HEK293 (cell line): ENCODE data around the gene SEPTIN12.

Experiments used
- CTCF ChIA-PET: fragments of 350-600 bp; formaldehyde crosslinking; extraction: SDS; loops from one replicate; lab custom pipeline; 2021; ENCODE audit warnings: antibody characterized with exemption; lab: Yijun Ruan, JAX
- POLR2A ChIA-PET: fragments of 300-600 bp; formaldehyde crosslinking; extraction: SDS; loops from one replicate; lab custom pipeline; 2020; ENCODE audit warnings: antibody characterized with exemption, inconsistent platforms; lab: Yijun Ruan, JAX
- H3K27ac ChIP-seq: fragments of 200-500 bp; sonication (Bioruptor generic); 2 replicates; pipeline ENCODE4 v1.5.1; 2014; ENCODE audit warnings: low read depth, low read length, control low read depth, inconsistent platforms; ENCODE audit errors: extremely low read depth
- H3K36me3 ChIP-seq, 2 experiments: fragments of 200-500 bp in 1 of 2; sonication (Bioruptor generic) in 1 of 2; 1 replicate in 1 of 2; 2 replicates in 1 of 2; pipeline ENCODE4 v1.5.1; 2014 to 2017; ENCODE audit warnings: inconsistent platforms in 2 of 2, low read length in 2 of 2; ENCODE audit not compliant: control insufficient read depth in 2 of 2, insufficient read depth in 1 of 2
- H3K4me1 ChIP-seq: fragments of 200-500 bp; sonication (Bioruptor generic); 2 replicates; pipeline ENCODE4 v1.5.1; 2014; ENCODE audit warnings: mild to moderate bottlenecking, low read length, inconsistent platforms; ENCODE audit not compliant: control insufficient read depth, insufficient read depth
- H3K4me3 ChIP-seq: 2 replicates; pipeline ENCODE4 v1.5.1; 2011; ENCODE audit warnings: low read depth, mild to moderate bottlenecking, control low read depth, low read length, moderate library complexity
- H3K9me3 ChIP-seq: fragments of 200-500 bp; sonication (Bioruptor generic); 2 replicates; pipeline ENCODE4 v1.5.1; 2014; ENCODE audit warnings: low read depth, low read length, inconsistent platforms; ENCODE audit not compliant: control insufficient read depth, insufficient read depth
- BCL11B ChIP-seq: fragments of 450-650 bp; formaldehyde crosslinking; IDR thresholded peaks from 2 replicates; pipeline ENCODE4 v1.5.1; 2016; ENCODE audit warnings: low read depth, missing biosample characterization, missing genetic modification characterization
- KLF1 ChIP-seq: fragments of 450-650 bp; formaldehyde crosslinking; IDR thresholded peaks from 2 replicates; pipeline ENCODE4 v1.5.1; 2016; ENCODE audit warnings: missing biosample characterization, missing genetic modification characterization
- TCF7L2 ChIP-seq: IDR thresholded peaks from 2 replicates; pipeline ENCODE4 v1.6.1; 2011; ENCODE audit warnings: low read depth, mild to moderate bottlenecking, inconsistent platforms, low read length, moderate library complexity, borderline replicate concordance
- ZFHX2 ChIP-seq: fragments of 450-650 bp; formaldehyde crosslinking; conservative IDR thresholded peaks from 2 replicates; pipeline ENCODE4 v1.5.1; 2016; ENCODE audit warnings: missing biosample characterization, missing genetic modification characterization
- ZFP37 ChIP-seq: fragments of 450-650 bp; formaldehyde crosslinking; IDR thresholded peaks from 2 replicates; pipeline ENCODE4 v1.5.1; 2016; ENCODE audit warnings: missing biosample characterization, missing genetic modification characterization
- ZNF114 ChIP-seq: fragments of 450-650 bp; formaldehyde crosslinking; IDR thresholded peaks from 2 replicates; pipeline ENCODE4 v1.5.0; 2017; ENCODE audit warnings: missing biosample characterization, missing genetic modification characterization
- ZNF121 ChIP-seq: fragments of 450-650 bp; formaldehyde crosslinking; IDR thresholded peaks from 2 replicates; pipeline ENCODE4 v1.5.1; 2016; ENCODE audit warnings: missing biosample characterization, missing genetic modification characterization
- ZNF140 ChIP-seq: fragments of 450-650 bp; formaldehyde crosslinking; IDR thresholded peaks from 2 replicates; pipeline ENCODE4 v1.5.1; 2016; ENCODE audit warnings: missing biosample characterization, missing genetic modification characterization
- ZNF174 ChIP-seq: fragments of 450-650 bp; formaldehyde crosslinking; IDR thresholded peaks from 2 replicates; pipeline ENCODE4 v1.5.0; 2017; ENCODE audit warnings: missing biosample characterization, mild to moderate bottlenecking, missing genetic modification characterization
- ZNF19 ChIP-seq: fragments of 450-650 bp; formaldehyde crosslinking; IDR thresholded peaks from 2 replicates; pipeline ENCODE4; 2016; ENCODE audit warnings: missing biosample characterization, missing genetic modification characterization, low read depth
- ZNF660 ChIP-seq: fragments of 450-650 bp; IDR thresholded peaks from 2 replicates; pipeline ENCODE4 v1.5.1; 2018; ENCODE audit warnings: missing biosample characterization, mild to moderate bottlenecking, missing genetic modification characterization
- ZNF785 ChIP-seq: fragments of 450-650 bp; formaldehyde crosslinking; IDR thresholded peaks from 2 replicates; pipeline ENCODE4 v1.5.1; 2016; ENCODE audit warnings: missing biosample characterization, missing genetic modification characterization
- ZSCAN23 ChIP-seq: fragments of 450-650 bp; formaldehyde crosslinking; IDR thresholded peaks from 2 replicates; pipeline ENCODE4 v1.5.1; 2016; ENCODE audit warnings: missing biosample characterization, missing genetic modification characterization
- TF ChIP-seq, protein P1 (sequence below): fragments of 450-650 bp; IDR thresholded peaks from 2 replicates; pipeline ENCODE4 v1.5.1; 2018; ENCODE audit warnings: missing biosample characterization, mild to moderate bottlenecking, missing genetic modification characterization
- TF ChIP-seq, protein P2 (sequence below): fragments of 450-650 bp; formaldehyde crosslinking; IDR thresholded peaks from 2 replicates; pipeline ENCODE4 v1.5.1; 2016; ENCODE audit warnings: missing biosample characterization, missing genetic modification characterization, borderline replicate concordance
- TF ChIP-seq, protein P3 (sequence below): fragments of 450-650 bp; formaldehyde crosslinking; IDR thresholded peaks from 2 replicates; pipeline ENCODE4 v1.5.1; 2016; ENCODE audit warnings: missing biosample characterization, missing genetic modification characterization
- TF ChIP-seq, protein P4 (sequence below): fragments of 450-650 bp; formaldehyde crosslinking; IDR thresholded peaks from 2 replicates; pipeline ENCODE4 v1.5.1; 2016; ENCODE audit warnings: missing biosample characterization, missing genetic modification characterization
- TF ChIP-seq, protein P5 (sequence below): fragments of 450-650 bp; formaldehyde crosslinking; IDR thresholded peaks from 2 replicates; pipeline ENCODE4 v1.5.1; 2016; ENCODE audit warnings: missing biosample characterization, missing genetic modification characterization

Gene SEPTIN12

DNA sequence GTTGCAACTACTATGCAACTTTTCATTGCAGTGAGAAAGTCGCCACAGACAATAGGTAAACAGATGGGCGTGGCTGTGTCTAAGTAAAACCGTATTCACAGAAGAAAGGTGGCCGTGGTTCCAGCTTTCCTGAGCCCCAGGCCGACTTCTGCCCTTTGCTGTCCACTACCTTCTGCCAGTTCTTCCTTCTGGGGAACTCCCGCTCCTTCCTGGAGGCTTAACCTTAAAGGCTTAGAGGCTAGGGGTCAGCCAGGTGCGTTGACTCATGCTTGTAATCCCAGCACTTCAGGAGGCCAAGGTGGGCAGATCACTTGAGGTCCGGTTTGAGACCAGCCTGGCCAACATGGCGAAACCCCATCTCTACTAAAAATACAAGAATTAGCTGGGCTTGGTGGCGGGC, 2.1 kb upstream of the SEPTIN12 start:
- no peaks in the 10 kb centered on the region for H3K4me1 ChIP-seq
- TF ChIP-seq ZNF660 (tag by site-specific recombination) (no peak), ZNF121 (tag by site-specific recombination) (no peak), ZNF19 (tag by site-specific recombination) (no peak), BCL11B (no peak)
- no peaks in the 10 kb centered on the region for H3K36me3 ChIP-seq
- ChIA-PET CTCF (interaction anchor here (0.8 kb wide), 1 partner anchor 10 kb away, joined by 3 read pairs; no protein-coding TSS in a partner anchor), POLR2A (interaction anchor here (0.9 kb wide), 1 partner anchor 12 kb away, joined by 3 read pairs; the partner anchor contains the start of gene ROGDI)
- H3K4me3 ChIP-seq, result no peak overlapping the region
- H3K9me3 ChIP-seq, result no peaks in the 10 kb centered on the region
- no peak overlapping the region for H3K27ac ChIP-seq

DNA sequence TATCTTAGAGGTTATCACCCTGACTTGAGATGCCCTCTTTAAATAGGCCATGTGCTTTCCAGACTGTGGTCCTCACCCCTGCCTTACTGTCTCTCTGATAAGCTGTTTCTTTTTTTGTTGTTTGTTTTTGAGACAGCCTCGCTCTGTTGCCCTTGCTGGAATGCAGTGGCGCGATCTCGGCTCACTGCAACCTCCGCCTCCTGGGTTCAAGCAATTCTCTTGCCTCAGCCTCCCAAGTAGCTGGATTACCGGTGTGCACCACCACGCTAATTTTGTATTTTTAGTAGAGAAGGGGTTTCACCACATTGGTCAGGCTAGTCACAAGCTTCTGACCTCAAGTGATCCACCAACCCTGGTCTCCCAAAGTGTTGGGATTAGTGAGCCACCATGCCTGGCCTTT, 765 bp upstream of the SEPTIN12 start:
- no peak overlapping the region for H3K27ac ChIP-seq
- TF ChIP-seq, protein P1, sequence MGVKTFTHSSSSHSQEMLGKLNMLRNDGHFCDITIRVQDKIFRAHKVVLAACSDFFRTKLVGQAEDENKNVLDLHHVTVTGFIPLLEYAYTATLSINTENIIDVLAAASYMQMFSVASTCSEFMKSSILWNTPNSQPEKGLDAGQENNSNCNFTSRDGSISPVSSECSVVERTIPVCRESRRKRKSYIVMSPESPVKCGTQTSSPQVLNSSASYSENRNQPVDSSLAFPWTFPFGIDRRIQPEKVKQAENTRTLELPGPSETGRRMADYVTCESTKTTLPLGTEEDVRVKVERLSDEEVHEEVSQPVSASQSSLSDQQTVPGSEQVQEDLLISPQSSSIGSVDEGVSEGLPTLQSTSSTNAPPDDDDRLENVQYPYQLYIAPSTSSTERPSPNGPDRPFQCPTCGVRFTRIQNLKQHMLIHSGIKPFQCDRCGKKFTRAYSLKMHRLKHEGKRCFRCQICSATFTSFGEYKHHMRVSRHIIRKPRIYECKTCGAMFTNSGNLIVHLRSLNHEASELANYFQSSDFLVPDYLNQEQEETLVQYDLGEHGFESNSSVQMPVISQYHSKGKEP (tag by site-specific recombination), result no peak
- TF ChIP-seq, protein P2, sequence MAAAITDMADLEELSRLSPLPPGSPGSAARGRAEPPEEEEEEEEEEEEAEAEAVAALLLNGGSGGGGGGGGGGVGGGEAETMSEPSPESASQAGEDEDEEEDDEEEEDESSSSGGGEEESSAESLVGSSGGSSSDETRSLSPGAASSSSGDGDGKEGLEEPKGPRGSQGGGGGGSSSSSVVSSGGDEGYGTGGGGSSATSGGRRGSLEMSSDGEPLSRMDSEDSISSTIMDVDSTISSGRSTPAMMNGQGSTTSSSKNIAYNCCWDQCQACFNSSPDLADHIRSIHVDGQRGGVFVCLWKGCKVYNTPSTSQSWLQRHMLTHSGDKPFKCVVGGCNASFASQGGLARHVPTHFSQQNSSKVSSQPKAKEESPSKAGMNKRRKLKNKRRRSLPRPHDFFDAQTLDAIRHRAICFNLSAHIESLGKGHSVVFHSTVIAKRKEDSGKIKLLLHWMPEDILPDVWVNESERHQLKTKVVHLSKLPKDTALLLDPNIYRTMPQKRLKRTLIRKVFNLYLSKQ (tag by site-specific recombination), result no peak
- TF ChIP-seq, protein P3, sequence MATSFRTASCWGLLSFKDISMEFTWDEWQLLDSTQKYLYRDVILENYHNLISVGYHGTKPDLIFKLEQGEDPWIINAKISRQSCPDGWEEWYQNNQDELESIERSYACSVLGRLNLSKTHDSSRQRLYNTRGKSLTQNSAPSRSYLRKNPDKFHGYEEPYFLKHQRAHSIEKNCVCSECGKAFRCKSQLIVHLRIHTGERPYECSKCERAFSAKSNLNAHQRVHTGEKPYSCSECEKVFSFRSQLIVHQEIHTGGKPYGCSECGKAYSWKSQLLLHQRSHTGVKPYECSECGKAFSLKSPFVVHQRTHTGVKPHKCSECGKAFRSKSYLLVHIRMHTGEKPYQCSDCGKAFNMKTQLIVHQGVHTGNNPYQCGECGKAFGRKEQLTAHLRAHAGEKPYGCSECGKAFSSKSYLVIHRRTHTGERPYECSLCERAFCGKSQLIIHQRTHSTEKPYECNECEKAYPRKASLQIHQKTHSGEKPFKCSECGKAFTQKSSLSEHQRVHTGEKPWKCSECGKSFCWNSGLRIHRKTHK, result no peak
- TF ChIP-seq, protein P4, sequence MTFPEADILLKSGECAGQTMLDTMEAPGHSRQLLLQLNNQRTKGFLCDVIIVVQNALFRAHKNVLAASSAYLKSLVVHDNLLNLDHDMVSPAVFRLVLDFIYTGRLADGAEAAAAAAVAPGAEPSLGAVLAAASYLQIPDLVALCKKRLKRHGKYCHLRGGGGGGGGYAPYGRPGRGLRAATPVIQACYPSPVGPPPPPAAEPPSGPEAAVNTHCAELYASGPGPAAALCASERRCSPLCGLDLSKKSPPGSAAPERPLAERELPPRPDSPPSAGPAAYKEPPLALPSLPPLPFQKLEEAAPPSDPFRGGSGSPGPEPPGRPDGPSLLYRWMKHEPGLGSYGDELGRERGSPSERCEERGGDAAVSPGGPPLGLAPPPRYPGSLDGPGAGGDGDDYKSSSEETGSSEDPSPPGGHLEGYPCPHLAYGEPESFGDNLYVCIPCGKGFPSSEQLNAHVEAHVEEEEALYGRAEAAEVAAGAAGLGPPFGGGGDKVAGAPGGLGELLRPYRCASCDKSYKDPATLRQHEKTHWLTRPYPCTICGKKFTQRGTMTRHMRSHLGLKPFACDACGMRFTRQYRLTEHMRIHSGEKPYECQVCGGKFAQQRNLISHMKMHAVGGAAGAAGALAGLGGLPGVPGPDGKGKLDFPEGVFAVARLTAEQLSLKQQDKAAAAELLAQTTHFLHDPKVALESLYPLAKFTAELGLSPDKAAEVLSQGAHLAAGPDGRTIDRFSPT (tag by site-specific recombination), result no peak
- TF ChIP-seq, protein P5, sequence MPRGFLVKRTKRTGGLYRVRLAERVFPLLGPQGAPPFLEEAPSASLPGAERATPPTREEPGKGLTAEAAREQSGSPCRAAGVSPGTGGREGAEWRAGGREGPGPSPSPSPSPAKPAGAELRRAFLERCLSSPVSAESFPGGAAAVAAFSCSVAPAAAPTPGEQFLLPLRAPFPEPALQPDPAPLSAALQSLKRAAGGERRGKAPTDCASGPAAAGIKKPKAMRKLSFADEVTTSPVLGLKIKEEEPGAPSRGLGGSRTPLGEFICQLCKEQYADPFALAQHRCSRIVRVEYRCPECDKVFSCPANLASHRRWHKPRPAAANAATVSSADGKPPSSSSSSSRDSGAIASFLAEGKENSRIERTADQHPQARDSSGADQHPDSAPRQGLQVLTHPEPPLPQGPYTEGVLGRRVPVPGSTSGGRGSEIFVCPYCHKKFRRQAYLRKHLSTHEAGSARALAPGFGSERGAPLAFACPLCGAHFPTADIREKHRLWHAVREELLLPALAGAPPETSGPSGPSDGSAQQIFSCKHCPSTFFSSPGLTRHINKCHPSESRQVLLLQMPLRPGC (tag by site-specific recombination), result no peak
- TF ChIP-seq ZNF114 (tag by site-specific recombination), result no peak
- no peak for TF ChIP-seq ZFHX2 (tag by site-specific recombination)
- TF ChIP-seq ZFP37 (tag by site-specific recombination), result no peak
- TF ChIP-seq TCF7L2, result no peak
- TF ChIP-seq ZNF140, result no peak
- TF ChIP-seq ZNF785 (tag by site-specific recombination), result no peak
- no peak for TF ChIP-seq ZSCAN23 (tag by site-specific recombination)
- TF ChIP-seq ZNF174 (tag by site-specific recombination), result no peak
- no peak for TF ChIP-seq KLF1 (tag by site-specific recombination)
- H3K4me1 ChIP-seq, result no peaks in the 10 kb centered on the region
- H3K9me3 ChIP-seq, result no peaks in the 10 kb centered on the region
- ChIA-PET POLR2A (interaction anchor here (3.3 kb wide), 1 partner anchor 13 kb away, joined by 19 read pairs; the partner anchor contains the start of gene ROGDI), CTCF (interaction anchor here (0.6 kb wide), 1 partner anchor 437 kb away, joined by 5 read pairs; no protein-coding TSS in a partner anchor)
- no peak overlapping the region for H3K4me3 ChIP-seq
- no peaks in the 10 kb centered on the region for H3K36me3 ChIP-seq
